ENCODE measurements around the gene RNF31.

Gene RNF31

DNA sequence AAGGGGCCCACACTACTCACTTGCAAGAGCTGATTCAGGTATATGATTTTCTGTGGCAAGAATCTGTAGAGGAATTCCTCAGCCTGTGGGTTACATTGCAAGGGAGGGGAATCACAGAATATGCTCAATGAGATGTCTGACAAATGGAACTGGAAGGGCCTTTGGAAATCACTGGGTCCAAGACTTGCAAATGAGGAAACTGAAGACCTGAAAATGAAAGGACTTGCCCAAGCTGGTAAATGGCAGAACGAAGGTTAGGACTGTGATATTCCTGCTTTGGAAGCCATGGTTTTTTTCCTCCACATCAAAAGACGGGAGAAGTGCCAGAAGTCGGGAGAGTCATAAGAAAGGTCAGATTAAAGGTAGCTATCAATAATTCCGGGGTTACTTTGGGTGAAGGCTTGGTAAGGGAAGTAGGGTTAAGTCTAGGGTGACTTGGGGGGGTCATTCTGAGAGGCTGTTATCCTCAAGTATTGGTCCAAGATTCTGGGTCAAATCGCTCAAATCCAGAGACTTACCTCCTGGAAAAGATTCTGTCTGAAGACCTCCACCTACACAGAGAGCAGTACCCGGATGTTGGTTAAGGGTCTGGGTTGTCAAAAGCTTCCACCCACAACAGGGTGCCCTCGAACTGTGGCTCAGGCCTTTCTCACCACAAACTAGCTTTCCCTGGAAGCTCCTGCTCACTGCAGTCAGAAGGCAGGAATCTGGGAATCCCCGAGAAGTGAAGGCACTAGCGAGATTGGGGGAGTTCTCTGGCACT, 1.4 kb upstream of the RNF31 start:
- H3K27ac ChIP-seq (replicated peaks) = peak overlapping the region; percentile 72
- H3K27me3 ChIP-seq (ENCODE audit: insufficient read depth, poor library complexity, severe bottlenecking) = no peaks in the 10 kb centered on the region
- TF ChIP-seq POLR2AphosphoS5 (IDR thresholded peaks at IDR 0.05; ENCODE audit: low read depth) = no peak
- TF ChIP-seq GABPA (IDR thresholded peaks at IDR 0.05; ENCODE audit: low read depth) = no peak
- TF ChIP-seq, protein P1, sequence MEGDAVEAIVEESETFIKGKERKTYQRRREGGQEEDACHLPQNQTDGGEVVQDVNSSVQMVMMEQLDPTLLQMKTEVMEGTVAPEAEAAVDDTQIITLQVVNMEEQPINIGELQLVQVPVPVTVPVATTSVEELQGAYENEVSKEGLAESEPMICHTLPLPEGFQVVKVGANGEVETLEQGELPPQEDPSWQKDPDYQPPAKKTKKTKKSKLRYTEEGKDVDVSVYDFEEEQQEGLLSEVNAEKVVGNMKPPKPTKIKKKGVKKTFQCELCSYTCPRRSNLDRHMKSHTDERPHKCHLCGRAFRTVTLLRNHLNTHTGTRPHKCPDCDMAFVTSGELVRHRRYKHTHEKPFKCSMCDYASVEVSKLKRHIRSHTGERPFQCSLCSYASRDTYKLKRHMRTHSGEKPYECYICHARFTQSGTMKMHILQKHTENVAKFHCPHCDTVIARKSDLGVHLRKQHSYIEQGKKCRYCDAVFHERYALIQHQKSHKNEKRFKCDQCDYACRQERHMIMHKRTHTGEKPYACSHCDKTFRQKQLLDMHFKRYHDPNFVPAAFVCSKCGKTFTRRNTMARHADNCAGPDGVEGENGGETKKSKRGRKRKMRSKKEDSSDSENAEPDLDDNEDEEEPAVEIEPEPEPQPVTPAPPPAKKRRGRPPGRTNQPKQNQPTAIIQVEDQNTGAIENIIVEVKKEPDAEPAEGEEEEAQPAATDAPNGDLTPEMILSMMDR (IDR thresholded peaks at IDR 0.05; ENCODE audit: insufficient read depth, low read length) = no peak
- TF ChIP-seq, protein P2, sequence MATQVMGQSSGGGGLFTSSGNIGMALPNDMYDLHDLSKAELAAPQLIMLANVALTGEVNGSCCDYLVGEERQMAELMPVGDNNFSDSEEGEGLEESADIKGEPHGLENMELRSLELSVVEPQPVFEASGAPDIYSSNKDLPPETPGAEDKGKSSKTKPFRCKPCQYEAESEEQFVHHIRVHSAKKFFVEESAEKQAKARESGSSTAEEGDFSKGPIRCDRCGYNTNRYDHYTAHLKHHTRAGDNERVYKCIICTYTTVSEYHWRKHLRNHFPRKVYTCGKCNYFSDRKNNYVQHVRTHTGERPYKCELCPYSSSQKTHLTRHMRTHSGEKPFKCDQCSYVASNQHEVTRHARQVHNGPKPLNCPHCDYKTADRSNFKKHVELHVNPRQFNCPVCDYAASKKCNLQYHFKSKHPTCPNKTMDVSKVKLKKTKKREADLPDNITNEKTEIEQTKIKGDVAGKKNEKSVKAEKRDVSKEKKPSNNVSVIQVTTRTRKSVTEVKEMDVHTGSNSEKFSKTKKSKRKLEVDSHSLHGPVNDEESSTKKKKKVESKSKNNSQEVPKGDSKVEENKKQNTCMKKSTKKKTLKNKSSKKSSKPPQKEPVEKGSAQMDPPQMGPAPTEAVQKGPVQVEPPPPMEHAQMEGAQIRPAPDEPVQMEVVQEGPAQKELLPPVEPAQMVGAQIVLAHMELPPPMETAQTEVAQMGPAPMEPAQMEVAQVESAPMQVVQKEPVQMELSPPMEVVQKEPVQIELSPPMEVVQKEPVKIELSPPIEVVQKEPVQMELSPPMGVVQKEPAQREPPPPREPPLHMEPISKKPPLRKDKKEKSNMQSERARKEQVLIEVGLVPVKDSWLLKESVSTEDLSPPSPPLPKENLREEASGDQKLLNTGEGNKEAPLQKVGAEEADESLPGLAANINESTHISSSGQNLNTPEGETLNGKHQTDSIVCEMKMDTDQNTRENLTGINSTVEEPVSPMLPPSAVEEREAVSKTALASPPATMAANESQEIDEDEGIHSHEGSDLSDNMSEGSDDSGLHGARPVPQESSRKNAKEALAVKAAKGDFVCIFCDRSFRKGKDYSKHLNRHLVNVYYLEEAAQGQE (IDR thresholded peaks at IDR 0.05; ENCODE audit: insufficient replicate concordance, low read depth) = no peak
- TF ChIP-seq SPI1 (IDR thresholded peaks at IDR 0.05; ENCODE audit: borderline replicate concordance, low read depth) = no peak
- peak in 1 of 2 experiments; percentile 33 for DNase-seq (ENCODE audit: low read depth in 1 of 2, low spot score in 1 of 2)
- peak overlapping the region; percentile 96 for H3K4me3 ChIP-seq (replicated peaks; ENCODE audit: insufficient read depth, low read length)

DNA sequence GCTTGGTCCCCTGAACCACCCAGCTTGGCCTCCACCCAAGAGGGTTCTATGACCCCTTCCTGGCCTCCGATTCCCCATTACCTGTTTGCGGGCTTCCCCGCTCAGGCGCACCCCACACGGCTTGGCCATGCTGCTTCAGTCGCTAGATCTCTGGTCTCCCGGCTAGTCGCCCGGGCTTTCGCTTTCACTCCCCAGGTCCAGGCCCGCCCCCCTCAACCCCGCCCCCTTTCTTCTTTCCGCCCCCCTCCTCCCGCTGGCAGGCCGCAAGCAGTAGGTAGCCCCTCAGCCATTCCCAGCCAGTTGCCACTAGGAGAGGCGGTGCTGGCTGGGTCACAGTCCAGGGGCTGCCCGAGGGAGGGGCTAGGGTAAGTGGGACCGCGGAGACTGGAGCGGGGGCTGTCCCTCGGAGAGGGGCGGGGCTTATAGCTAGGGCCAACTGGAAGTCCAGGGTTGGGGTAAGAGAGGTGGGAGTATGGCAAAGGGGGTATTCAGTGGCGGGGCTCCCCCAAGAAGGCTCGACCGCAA, 783 bp upstream of the RNF31 start, which contains the start of gene PSME2:
PSME2 (minus strand) TSS at position 158 of the 525 bp plus-strand sequence; CDS start at position 129, 29 bp downstream.
- H3K4me3 ChIP-seq (replicated peaks; ENCODE audit: insufficient read depth, low read length) = peak within 1 kb of the TSS; percentile 96
- DNase-seq (ENCODE audit: low read depth in 1 of 2, low spot score in 1 of 2) = peak; percentile 90 to 93
- TF ChIP-seq, protein P1 (IDR thresholded peaks at IDR 0.05; ENCODE audit: insufficient read depth, low read length) = no peak
- TF ChIP-seq SPI1 (IDR thresholded peaks at IDR 0.05; ENCODE audit: borderline replicate concordance, low read depth) = no peak
- TF ChIP-seq POLR2AphosphoS5 (IDR thresholded peaks at IDR 0.05; ENCODE audit: low read depth) = peak; percentile 26; the same call in 1 of the 2 replicates
- TF ChIP-seq GABPA (IDR thresholded peaks at IDR 0.05; ENCODE audit: low read depth) = no peak
- TF ChIP-seq, protein P2 (IDR thresholded peaks at IDR 0.05; ENCODE audit: insufficient replicate concordance, low read depth) = no peak
- no peaks in the 10 kb centered on the region for H3K27me3 ChIP-seq (ENCODE audit: insufficient read depth, poor library complexity, severe bottlenecking)
- peak within 1 kb of the TSS; percentile 72 for H3K27ac ChIP-seq (replicated peaks)

DNA sequence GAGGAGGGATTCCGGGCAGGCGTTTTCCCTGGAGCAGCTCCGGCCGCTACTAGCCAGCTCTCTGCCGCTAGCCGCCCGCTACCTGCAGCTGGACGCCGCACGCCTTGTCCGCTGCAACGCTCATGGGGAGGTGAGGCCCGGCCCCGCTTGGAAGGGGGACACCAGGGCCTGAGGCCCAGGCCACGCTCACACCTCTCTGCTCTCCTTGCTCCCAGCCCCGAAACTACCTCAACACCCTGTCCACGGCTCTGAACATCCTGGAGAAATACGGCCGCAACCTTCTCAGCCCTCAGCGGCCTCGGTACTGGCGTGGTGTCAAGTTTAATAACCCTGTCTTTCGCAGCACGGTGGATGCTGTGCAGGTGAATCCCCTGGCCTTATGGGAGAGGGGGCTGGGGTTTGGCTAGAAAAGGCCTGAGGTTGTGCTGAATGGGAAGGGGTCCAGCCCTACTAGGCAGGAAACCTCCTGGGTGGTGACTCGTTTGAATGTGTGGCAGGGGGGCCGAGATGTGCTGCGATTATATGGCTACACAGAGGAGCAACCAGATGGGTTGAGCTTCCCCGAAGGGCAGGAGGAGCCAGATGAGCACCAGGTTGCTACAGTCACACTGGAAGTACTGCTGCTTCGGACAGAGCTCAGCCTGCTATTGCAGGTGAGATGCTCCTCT, 597 bp downstream of the RNF31 start:
- no peaks in the 10 kb centered on the region for H3K27me3 ChIP-seq (ENCODE audit: insufficient read depth, poor library complexity, severe bottlenecking)
- no peak for DNase-seq (ENCODE audit: low read depth in 1 of 2, low spot score in 1 of 2)
- H3K27ac ChIP-seq (replicated peaks) = peak overlapping the region; percentile 59
- TF ChIP-seq, protein P1 (IDR thresholded peaks at IDR 0.05; ENCODE audit: insufficient read depth, low read length) = no peak
- TF ChIP-seq SPI1 (IDR thresholded peaks at IDR 0.05; ENCODE audit: borderline replicate concordance, low read depth) (no peak), GABPA (IDR thresholded peaks at IDR 0.05; ENCODE audit: low read depth) (no peak), POLR2AphosphoS5 (IDR thresholded peaks at IDR 0.05; ENCODE audit: low read depth) (no peak)
- TF ChIP-seq, protein P2 (IDR thresholded peaks at IDR 0.05; ENCODE audit: insufficient replicate concordance, low read depth) = no peak
- peak overlapping the region; percentile 96 for H3K4me3 ChIP-seq (replicated peaks; ENCODE audit: insufficient read depth, low read length)

Measured in HL-60 (cell line).